Activated CD4-positive, alpha-beta T cell treated with anti-CD3 and anti-CD28 coated beads, Interleukin-2, amount 50 U/mL, for 1 hour (primary cell): ENCODE results near the gene DAZAP2.
"Not testable (repeated sequence)": the region's sequence is repeated elsewhere in the genome, so short reads cannot be mapped to it uniquely, and the experiment has no call there.

ENCODE experiments used
- DNase-seq: peaks from one replicate; pipeline ENCODE4 v3.0.0-alpha.2; 2020

DAZAP2 gene

DNA sequence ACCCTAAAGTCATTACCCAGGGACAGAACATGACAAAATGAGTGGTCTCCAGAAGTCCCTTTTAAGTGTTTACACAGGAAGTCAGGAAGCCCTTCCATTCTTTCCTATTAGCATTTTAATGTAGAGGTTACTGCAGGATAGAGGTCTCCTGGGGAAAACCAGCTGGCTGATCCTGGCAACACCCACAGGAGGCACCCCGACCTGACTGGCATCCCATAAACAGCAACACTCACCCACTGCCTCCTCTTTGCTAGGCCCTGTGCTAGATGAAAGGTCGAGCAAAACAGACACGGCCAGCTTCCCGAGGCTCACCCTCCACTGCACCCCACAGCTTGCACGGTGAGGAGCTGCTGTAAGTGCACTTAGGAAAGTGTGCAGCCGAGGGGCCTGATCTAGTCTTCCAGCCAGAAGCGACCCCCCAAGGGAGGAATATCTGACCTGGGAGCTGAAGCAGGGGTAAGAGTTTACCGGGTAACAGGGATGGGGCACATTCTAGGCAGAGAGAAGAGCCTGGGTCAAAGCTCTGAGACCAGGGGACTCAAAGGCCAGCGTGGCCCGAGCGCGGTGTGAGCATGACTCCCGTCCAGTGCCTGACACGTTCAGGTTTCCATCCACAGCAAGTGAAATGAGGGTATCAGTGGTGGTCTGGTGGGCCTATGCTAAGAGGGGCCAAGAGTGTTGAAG lies 9.0 kb downstream of the DAZAP2 start:
- no peak for DNase-seq

DNA sequence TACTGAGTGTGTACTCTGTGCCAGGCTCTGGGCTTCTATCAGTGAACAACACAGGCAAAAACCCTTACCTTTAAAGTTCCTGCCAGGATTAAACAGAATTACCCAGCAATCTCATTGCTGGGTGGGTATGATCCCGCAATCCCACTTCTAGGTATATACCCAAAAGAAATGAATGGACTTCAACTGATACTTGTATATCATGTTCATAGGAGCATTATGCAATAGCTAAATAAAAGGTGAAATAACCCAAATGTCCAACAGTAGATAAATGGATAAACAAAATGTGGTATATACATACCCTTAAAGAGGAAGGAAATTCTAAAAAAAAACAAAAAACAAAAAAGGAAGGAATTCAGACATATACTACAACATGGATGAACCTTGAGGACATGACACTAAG lies 14.7 kb downstream of the DAZAP2 start:
- no peak for DNase-seq

DNA sequence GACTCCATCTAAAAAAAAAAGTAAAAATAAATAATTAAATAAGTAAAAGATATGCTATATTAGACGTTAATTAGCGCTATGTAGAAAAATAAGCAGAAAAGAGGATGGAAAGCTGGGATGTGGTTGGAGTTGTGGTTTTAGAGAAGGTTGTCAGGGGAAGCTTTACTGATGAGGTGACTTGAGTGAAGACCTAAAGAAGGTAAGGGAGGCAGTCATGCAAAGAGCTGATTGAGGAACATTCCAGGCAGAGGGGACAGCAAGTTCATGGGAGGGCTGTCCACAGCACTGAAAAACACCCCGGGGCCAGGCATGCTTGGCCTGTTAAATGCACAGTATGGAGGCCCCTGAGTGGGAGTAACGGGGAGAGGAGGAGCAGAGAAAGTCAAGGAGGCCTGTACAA lies 15.9 kb downstream of the DAZAP2 start:
- DNase-seq: no peak

DNA sequence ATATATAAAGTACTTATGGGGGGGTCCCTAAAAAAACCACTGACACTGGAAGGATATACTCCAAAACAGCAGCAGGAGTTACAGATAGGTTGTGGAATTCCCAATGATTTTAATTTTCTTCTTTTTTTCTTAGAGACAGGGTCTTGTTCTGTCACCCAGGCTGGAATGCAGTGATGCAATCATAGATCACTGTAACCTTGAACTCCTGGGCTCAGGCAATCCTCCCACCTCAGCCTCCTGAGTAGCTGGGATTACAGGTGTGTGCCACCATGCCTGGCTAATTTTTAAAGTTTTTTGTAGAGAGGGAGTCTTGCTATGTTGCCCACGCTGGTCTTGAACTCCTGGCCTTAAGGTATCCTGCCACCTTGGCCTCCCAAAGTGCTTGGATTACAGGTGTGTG lies 21.0 kb downstream of the DAZAP2 start:
- not testable (repeated sequence) for DNase-seq

DNA sequence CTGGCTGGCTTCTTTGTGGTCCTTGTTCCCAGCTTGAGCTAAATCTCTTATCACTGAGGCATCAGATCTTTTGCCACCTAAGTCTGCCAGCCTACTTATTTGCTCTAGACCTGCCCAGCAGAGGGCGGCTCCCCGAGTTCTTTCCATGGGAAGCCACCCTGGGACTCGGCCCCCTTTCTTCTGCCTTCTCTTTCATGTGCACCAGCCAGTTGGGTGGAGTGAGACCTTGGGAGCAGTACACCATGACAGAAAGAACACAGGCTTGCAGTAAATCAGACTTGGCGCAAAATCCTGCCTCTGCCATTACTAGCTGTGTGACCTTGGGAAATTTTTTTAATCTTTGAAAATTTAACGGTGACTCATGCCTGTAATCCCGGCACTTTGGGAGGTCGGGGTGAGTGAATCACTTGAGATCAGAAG lies 24.1 kb downstream of the DAZAP2 start:
- DNase-seq: peak; percentile 16

DNA sequence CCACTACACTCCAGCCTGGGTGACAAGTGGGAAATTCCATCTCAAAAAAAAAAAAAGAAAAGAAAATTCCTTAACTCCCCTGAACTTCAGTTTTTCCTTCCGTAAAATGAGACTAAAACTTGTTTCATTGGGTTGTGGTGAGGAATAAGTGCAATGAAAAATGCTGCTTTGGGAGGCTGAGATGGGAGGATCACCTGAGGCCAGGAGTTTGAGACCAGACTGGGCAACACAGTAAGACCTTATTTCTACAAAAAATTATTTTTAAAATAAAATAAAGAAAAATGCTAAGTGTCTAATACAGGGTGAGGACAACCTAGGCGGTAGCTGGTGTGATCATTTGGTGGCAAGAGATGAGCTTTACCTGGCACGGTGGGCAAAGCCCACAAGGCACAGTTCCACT lies 24.7 kb downstream of the DAZAP2 start:
- no peak for DNase-seq

DNA sequence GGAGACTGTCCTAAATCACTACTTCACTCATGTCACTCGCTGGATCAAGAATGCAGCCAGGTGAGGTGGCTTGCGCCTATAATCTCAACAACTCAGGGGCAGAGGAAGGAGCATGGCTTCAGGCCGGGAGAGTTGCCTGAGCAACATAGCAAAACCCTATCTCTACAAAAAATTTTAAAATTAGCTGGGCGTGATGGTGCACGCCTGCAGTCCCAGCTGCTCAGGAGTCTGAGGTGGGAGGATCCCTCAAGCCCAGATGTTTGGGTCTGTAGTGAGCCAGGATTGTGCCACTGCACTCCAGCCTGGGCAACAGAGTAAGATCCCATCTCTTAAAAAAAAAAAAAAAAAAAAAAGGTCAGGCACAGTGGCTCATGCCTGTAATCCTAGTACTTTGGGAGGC lies 25.7 kb downstream of the DAZAP2 start:
- no peak for DNase-seq

DNA sequence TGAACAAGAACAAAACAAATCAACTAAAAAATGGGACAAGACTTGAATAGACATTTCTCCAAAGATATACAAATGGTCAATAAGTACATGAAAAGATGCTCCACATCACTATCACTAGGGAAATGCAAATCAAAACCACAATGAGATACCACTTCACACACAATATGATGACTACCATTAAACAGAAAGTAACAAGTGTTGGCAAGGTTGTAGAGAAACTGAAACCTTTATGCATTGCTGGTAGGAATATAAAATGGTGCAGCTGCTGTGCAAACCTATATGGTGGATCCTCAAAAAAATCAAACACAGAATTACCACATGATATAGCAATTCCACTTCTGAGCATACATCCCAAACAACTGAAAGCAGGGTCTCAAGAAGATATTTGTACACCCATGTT lies 26.4 kb downstream of the DAZAP2 start:
- no peak for DNase-seq

DNA sequence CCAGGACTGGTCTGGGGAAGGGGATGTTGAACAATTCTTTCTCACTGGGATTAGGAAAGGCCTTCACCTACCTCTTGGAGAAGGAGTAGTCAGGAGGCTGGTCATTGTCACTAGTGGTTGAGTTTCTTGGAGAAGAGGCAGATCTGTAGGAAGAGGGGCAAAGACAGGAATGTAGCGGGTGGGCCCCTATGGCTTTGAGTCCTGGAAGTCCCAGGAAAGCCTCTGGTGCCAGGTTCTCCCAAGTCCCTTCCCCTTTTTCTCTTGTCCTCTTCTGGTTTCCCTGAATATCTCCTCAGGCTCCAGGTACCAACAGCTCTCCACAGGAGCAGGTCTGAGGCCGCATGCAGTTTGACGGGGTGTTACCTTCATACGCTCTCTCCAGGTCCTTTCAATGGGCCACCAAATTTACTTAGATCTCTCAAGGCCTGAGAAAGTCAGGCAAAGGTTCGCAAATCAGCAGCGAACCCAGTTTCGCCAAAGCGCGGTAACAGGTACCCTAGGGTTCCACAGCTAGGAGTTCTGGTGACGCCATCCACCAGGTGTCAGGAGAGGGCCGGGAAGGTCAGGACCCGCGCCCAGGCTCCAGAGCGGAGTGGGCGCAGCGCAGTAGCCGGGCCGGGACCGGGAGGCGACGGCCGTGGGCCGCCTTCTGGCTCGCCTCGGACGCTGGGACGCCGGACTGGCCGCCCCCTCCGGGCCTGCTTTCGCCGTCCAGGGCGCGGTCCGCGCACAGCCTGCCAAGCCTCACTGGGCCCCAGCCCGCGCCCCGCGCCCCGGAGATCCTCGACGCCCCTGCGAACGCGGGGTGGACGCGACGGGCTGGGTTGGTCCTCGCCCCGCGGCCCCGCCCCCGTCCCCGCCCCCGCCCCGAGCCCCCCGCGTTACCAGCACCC lies 30.8 kb downstream of the DAZAP2 start:
- peak; percentile 59 for DNase-seq

DNA sequence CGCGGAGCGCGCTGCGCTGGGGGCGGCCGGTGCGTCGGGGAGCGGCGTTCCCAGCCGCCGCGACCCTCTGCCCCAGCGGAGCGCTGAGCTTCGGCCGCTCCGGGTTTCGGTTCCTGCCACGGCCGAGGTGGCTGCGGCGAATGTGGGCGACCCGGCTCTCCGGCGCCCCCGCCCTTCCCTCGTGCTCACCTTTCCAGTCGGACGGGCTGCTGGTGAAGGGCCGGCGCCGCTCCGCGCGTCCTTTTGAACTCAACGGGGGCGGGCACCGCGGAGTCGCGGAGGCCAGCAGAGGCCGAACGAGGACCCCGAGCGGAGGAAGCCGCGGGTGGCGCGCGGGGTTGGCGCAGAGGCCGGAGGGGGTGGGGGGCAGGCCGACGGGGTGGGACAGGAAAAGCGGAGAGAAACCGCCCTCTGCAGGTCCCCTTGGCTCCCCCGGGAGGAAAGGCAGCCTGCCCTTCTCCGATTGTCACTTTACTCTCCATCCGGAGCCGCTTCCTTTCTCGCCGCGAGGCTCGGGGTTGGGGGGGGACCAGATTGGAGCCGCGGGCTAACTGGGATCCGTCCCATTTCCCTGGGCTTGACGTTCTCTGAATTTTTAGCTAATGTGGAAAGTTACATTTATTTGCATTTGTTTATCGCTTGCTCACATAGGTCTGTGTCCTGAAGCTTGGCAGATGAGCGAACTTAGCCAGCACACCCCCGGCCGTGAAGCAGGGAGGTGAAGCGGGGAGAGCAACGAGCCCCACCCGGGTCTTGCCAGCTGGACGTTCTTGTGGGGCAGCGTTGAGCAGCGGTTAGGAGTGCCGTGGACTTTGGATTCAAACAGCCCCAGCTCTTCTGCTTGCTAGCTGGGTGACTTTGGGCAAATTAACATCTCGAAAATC lies 31.7 kb downstream of the DAZAP2 start, which contains the start of gene SMAGP:
TSS of gene SMAGP (minus strand) at position 349 of the 884 bp plus-strand sequence. CDS start 1,137 bp downstream, outside the sequence.
- DNase-seq: peak; percentile 30

DNA sequence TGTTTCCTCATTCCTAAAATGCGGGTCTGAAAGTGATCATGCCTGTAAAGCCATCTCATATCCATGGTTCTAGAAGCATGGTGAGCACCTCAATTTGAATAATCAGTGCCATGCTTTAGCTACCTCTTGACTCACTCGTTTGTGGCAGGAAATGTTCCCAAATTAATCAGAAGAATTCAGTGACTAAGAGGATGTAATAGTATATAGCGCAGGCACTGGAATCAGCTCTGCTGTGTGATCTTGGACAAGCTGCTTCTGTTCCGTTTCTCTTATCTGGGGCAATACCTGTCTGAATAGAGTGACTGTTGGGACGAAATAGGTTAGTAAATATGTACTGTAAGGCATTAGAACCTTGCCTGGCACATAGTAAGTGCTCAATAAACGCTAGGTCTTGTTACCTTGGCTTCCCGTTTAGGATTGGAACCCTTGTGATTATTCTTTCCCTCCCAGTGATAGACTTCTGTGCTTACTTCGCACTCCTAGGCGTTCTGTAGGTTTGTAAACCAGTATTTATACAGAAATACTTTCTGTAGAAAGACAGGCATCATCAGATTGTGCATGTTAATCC lies 32.4 kb downstream of the DAZAP2 start:
- no peak for DNase-seq

DNA sequence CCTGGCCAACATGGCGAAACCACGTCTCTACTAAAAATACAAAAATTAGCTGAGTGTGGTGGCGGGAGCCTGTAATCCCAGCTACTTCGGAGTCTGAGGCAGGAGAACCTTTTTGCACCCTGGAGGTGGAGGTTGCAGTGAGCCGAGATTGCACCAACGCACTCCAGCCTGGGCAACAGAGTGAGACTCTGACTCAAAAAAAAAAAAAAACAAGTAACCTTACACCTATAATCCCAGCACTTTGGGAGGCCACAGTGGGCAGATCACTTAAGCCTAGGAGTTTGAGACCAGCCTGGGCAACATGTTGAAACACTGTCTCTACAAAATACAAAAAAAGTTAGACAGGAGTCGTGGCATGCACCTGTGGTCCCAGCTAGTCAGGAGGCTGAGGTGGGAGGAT lies 34.2 kb downstream of the DAZAP2 start:
- DNase-seq: not testable (repeated sequence)

DNA sequence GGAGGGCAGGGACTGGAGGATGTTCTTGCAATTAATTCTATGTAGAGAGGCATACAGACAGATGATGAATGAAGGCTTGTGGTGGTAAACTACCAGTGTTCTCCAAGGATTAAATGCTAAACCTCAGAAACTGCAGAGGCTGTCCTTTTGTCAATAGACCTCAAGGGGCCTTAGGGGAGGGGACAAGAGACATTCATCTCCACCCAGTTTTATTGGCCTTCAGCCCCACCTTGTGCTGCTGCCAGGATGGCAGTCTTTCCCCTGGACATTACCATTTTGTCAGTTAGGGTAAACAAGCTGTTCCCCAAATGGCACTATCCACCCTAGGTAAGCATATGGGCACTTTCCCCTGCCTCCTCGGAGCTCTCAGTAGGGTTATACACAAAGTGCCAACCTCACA lies 36.5 kb downstream of the DAZAP2 start:
- DNase-seq: no peak

DNA sequence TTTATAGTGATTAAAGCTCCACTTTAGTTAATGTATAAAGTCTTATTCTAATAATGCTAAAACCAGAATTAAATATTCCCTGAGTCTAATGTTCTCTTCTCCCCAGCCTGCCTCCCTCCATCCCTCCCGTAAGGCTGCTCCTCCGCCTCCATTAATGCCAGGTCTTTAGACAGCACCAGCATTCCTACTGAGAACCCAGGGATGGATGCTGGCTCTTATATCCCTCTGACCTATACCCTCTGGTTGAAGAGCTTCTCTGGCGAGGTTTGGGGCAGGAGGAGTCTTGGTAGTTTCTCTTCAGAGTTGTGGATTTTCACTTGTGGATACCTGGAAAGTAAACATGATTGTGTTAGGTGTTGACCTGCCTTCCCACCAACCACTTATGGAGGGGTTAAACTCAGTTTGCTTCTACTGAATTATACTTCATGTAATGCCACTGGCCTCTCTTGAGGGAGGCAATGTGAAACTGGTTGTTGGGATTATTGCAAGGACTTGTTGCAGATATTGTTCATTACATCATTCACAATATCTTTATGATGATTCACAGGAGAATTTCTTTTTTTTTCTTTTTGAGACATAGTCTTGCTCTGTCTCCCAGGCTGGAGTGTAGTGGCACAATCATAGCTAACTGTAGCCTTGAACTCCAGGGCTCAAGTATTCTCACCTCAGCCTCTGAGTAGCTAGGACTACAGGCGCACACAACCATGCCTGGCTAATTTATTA lies 42.7 kb downstream of the DAZAP2 start:
- no peak for DNase-seq

DNA sequence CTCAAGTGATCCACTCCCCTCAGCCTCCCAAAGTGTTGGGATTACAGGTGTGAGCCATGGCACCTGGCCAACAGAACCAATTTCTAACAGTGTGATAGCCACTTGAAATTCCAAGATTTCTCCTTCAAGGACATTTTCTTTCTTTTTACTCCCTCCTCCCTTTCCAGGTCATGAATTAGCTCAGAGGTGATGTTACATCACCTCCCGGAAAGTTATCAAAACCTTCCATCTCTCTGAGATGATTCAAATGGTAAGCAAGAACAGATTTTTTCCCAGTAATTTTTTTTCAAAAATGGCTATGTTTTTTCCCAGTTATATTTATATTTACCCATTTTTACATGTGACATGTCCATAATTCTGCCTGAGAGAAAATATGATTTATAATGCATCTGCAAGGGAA lies 47.2 kb downstream of the DAZAP2 start:
- DNase-seq: no peak

DNA sequence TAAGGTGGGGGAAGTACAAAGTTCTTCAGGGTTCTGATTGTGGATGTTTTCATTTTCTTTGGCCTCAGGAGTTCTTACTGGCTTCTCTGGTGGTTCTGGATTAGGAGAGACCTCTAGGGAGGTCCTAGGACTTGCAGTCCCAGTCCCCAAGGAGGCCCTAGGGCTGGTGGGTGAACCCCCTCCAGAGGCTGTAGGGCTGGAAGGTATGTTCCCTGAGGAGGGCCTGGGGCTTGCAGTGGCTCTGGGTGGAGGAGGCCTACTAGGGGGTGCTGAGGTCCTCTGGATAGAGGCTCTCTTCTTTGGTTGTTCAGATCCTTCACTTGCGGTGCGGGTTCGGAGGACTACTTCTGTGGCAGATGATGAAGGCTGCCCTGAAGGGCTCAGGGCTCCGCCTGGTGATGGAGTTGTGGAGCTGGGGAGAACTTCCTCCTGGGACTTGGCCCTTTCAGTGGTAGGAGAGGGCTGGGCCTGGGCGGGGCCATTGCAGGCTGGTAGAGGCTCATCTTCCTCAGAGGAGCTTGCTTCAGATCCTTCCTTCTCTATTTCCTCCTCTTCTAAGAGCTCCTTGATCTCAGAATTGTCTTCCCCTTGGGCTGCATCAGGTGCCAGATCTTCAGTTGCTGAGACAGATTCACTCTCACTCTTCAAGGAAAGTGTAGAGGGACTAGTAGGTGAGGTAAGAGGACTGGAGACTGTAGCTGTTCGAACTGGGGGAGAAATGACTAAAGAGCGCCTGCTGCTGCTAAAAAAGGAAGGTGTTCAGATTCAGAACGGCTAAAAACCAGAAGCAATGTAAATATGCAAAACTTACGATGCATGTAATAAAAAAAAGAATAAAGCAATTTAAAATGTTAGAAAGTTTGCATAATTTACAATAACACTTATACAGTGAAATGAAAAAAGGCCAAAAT lies 53.2 kb downstream of the DAZAP2 start:
- DNase-seq: not testable (repeated sequence)
